DND-41 (cell line): ENCODE data around the gene TYW1.
"Not testable (repeated sequence)": the region's sequence is repeated elsewhere in the genome, so short reads cannot be mapped to it uniquely, and the experiment has no call there.

Experiments used
- EZH2 ChIP-seq: IDR thresholded peaks from 3 replicates; pipeline ENCODE4 v1.6.1; 2012; ENCODE audit warnings: borderline replicate concordance, low read depth, mild to moderate bottlenecking, moderate library complexity, low read length, inconsistent platforms; ENCODE audit not compliant: severe bottlenecking
- TF ChIP-seq, protein P1 (sequence below): IDR thresholded peaks from 2 replicates; pipeline ENCODE4 v1.5.1; 2012; ENCODE audit warnings: borderline replicate concordance, low read length, moderate library complexity, mild to moderate bottlenecking; ENCODE audit not compliant: poor library complexity, severe bottlenecking; ENCODE audit errors: extremely low read depth

- TF ChIP-seq, protein P1, sequence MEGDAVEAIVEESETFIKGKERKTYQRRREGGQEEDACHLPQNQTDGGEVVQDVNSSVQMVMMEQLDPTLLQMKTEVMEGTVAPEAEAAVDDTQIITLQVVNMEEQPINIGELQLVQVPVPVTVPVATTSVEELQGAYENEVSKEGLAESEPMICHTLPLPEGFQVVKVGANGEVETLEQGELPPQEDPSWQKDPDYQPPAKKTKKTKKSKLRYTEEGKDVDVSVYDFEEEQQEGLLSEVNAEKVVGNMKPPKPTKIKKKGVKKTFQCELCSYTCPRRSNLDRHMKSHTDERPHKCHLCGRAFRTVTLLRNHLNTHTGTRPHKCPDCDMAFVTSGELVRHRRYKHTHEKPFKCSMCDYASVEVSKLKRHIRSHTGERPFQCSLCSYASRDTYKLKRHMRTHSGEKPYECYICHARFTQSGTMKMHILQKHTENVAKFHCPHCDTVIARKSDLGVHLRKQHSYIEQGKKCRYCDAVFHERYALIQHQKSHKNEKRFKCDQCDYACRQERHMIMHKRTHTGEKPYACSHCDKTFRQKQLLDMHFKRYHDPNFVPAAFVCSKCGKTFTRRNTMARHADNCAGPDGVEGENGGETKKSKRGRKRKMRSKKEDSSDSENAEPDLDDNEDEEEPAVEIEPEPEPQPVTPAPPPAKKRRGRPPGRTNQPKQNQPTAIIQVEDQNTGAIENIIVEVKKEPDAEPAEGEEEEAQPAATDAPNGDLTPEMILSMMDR = not testable (repeated sequence)
- TF ChIP-seq EZH2 = not testable (repeated sequence)
Measured at GRCh38 chr7:67066950-67067622, 70.5 kb downstream of the TYW1 start.
